Liver (tissue), 9 donors: ENCODE data around the gene CYSRT1. TPM values are rescaled to one million over a fixed set of nuclear protein-coding genes. Genes with fewer than 3 reads are reported as not detected.

ENCODE experiments used
- DNase-seq: peaks from one replicate; pipeline ENCODE4 v3.0.0-alpha.2; 2017; ENCODE audit warnings: low spot score
- H3K27ac ChIP-seq, 2 donors: one replicate each; pipeline ENCODE4 v1.7.0; 2013; ENCODE audit warnings: inconsistent platforms in 2 of 2, low read length in 2 of 2, control low read depth in 1 of 2, low read depth in 1 of 2, mild to moderate bottlenecking in 1 of 2
- H3K27me3 ChIP-seq, 4 donors: one replicate each; pipeline versions ENCODE4 v1.6.1 to v1.7.0; 2013; ENCODE audit warnings: low read length in 3 of 4, inconsistent platforms in 1 of 4, mild to moderate bottlenecking in 1 of 4, moderate library complexity in 1 of 4; ENCODE audit not compliant: control insufficient read depth in 4 of 4, insufficient read depth in 4 of 4
- H3K36me3 ChIP-seq, 4 donors: one replicate each; pipeline versions ENCODE4 v1.6.1 to v1.7.0; 2013; ENCODE audit warnings: low read length in 3 of 4, mild to moderate bottlenecking in 3 of 4, low read depth in 1 of 4, moderate library complexity in 1 of 4; ENCODE audit not compliant: control insufficient read depth in 4 of 4, insufficient read depth in 3 of 4
- H3K4me1 ChIP-seq, 4 donors: one replicate each; pipeline versions ENCODE4 v1.6.1 to v1.7.0; 2013; ENCODE audit warnings: low read length in 3 of 4, mild to moderate bottlenecking in 3 of 4, moderate library complexity in 1 of 4; ENCODE audit not compliant: control insufficient read depth in 4 of 4, insufficient read depth in 4 of 4
- H3K4me3 ChIP-seq, 3 donors: one replicate each; pipeline versions ENCODE4 v1.6.1 to v1.7.0; 2013; ENCODE audit warnings: low read length in 3 of 3, control low read depth in 1 of 3, low read depth in 1 of 3, mild to moderate bottlenecking in 1 of 3
- H3K9ac ChIP-seq, 2 donors: one replicate each; pipeline ENCODE4 v1.7.0; 2013; ENCODE audit warnings: low read length in 2 of 2, mild to moderate bottlenecking in 2 of 2, moderate library complexity in 2 of 2, control low read depth in 1 of 2, low read depth in 1 of 2
- H3K9me3 ChIP-seq, 4 donors: one replicate each; pipeline versions ENCODE4 v1.6.1 to v1.7.0; 2013; ENCODE audit warnings: low read length in 3 of 4; ENCODE audit not compliant: control insufficient read depth in 4 of 4
- CTCF ChIP-seq: fragments of 150-350 bp; IDR thresholded peaks from 2 replicates; pipeline ENCODE4 v1.5.1; 2017; ENCODE audit warnings: improper control_type of control experiment, low read depth, low read length; ENCODE audit not compliant: missing input control
- EGR1 ChIP-seq, 2 donors: IDR thresholded peaks; 2 replicates each; pipeline ENCODE4 v1.6.1; 2016 to 2018; ENCODE audit warnings: antibody characterized with exemption in 2 of 2, low read depth in 2 of 2
- FOXA1 ChIP-seq: IDR thresholded peaks from 2 replicates; pipeline ENCODE4 v1.6.1; 2016; ENCODE audit warnings: antibody characterized with exemption
- FOXA2 ChIP-seq: IDR thresholded peaks from 2 replicates; pipeline ENCODE4 v1.6.1; 2016; ENCODE audit warnings: antibody characterized with exemption
- GABPA ChIP-seq, 2 donors: IDR thresholded peaks in 1 of 2; conservative IDR thresholded peaks in 1 of 2; 2 replicates each; pipeline ENCODE4 v1.6.1; 2016; ENCODE audit warnings: antibody characterized with exemption in 2 of 2, mild to moderate bottlenecking in 1 of 2, moderate library complexity in 1 of 2
- HNF4A ChIP-seq, 2 donors: conservative IDR thresholded peaks; 2 replicates each; pipeline ENCODE4 v1.6.1; 2016; ENCODE audit warnings: antibody characterized with exemption in 2 of 2, mild to moderate bottlenecking in 2 of 2
- HNF4G ChIP-seq: IDR thresholded peaks from 2 replicates; pipeline ENCODE4 v1.6.1; 2016; ENCODE audit warnings: antibody characterized with exemption
- JUND ChIP-seq, 2 donors: IDR thresholded peaks; 2 replicates each; pipeline ENCODE4 v1.6.1; 2016; ENCODE audit warnings: antibody characterized with exemption in 2 of 2
- MAX ChIP-seq: IDR thresholded peaks from 2 replicates; pipeline ENCODE4 v1.6.1; 2016; ENCODE audit warnings: antibody characterized with exemption
- NR2F2 ChIP-seq: IDR thresholded peaks from 2 replicates; pipeline ENCODE4 v1.6.1; 2016; ENCODE audit warnings: antibody characterized with exemption
- RAD21 ChIP-seq, 2 donors: IDR thresholded peaks; 2 replicates each; pipeline ENCODE4 v1.6.1; 2016; ENCODE audit warnings: antibody characterized with exemption in 2 of 2, mild to moderate bottlenecking in 2 of 2
- RXRA ChIP-seq, 2 donors: IDR thresholded peaks; 2 replicates each; pipeline ENCODE4 v1.6.1; 2017 to 2018; ENCODE audit warnings: antibody characterized with exemption in 2 of 2, mild to moderate bottlenecking in 1 of 2
- SP1 ChIP-seq: IDR thresholded peaks from 2 replicates; pipeline ENCODE4 v1.6.1; 2018; ENCODE audit warnings: antibody characterized with exemption, mild to moderate bottlenecking
- TAF1 ChIP-seq: conservative IDR thresholded peaks from 2 replicates; pipeline ENCODE4 v1.6.1; 2016; ENCODE audit warnings: antibody characterized with exemption, mild to moderate bottlenecking
- YY1 ChIP-seq: IDR thresholded peaks from 2 replicates; pipeline ENCODE4 v1.6.1; 2016; ENCODE audit warnings: antibody characterized with exemption, mild to moderate bottlenecking
- WGBS: extraction: QIAGEN DNeasy Blood & Tissue Kit; methylation state at CpG from one replicate; pipeline ENCODE4 v1.1.7; 2013; 5-methylcytosine and 5-hydroxymethylcytosine counted together
- polyA plus RNA-seq, 2 donors: library from polyadenylated mRNA; stranded (reverse) in 1 of 2; unstranded in 1 of 2; fragments of 200-250 nt in 1 of 2; fragments of >200 nt in 1 of 2; fragmentation: Nextera tagmentation in 1 of 2; extraction: Ambion mirVana in 1 of 2; gene quantifications; one replicate each; pipeline versions ENCODE4 v1.2.1 to v1.2.3, GENCODE V29; 2013 to 2015
- total RNA-seq, 2 donors: library from RNA; depleted of rRNA; stranded (reverse); fragments of >200 nt; gene quantifications; one replicate each; pipeline ENCODE4 v1.2.3, GENCODE V29; 2014
- TF ChIP-seq, protein P1 (sequence below): IDR thresholded peaks from 2 replicates; pipeline ENCODE4 v1.6.1; 2016; ENCODE audit warnings: antibody characterized with exemption
- TF ChIP-seq, protein P2 (sequence below): IDR thresholded peaks from 2 replicates; pipeline ENCODE4 v1.6.1; 2016; ENCODE audit warnings: antibody characterized with exemption
- TF ChIP-seq, protein P3 (sequence below): IDR thresholded peaks from 2 replicates; pipeline ENCODE4 v1.6.1; 2016; ENCODE audit warnings: antibody characterized with exemption, mild to moderate bottlenecking
- donor health status: healthy.
- donor health status: healthy.
- donor health status: healthy.
- donor health status: healthy.
- donor health status: healthy.

Gene CYSRT1
- total and polyA plus RNA-seq, 4 donors = 0.14 to 0.50 (median 0.20) TPM

DNA sequence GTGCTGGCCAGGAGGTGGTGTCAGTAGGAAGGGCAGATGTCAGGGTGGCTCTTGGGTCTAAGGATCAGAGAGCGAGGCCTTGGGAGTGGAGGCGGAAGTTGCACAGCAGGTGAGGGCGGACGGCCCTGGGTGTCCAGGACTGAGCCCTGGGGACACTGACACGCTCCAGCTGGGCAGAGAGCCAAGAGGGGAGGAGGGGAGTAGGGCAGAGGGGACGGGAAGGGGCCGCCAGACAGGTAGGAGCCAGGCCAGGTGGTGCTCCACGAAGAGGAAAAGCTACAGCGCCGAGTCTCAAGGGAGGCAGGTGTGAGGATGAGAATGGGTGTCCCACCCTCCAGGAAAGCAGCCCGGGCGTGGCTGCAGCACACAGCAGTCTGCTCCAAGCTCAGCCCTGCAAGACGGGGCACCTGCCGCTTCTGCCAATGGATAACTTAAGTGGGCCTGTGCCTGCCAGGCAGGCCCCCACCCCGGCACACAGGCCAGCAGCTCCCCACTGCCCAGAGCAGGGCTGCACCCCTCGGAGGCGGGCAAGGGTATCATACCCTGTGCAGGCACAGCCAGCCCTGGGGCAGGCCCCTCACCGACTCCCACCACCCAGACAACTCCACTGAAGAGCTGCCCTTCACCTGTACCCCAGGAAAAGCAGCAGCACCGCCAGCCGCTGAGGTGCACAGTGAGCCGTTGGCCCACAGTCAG lies 29.3 kb upstream of the CYSRT1 start:
- Histone ChIP-seq H3K9me3 (no peaks in the 10 kb centered on the region), H3K4me3 (peak overlapping the region in 2 of 3 donors; percentile 11 to 28), H3K27me3 (no peaks in the 10 kb centered on the region), H3K36me3 (peaks cover 0 to 12% (median 3%) of the 10 kb centered on the region in 4 donors), H3K9ac (no peak overlapping the region), H3K4me1 (peaks cover 21 to 67% (median 50%) of the 10 kb centered on the region in 4 donors), H3K27ac (peak overlapping the region in 1 of 2 donors; percentile 41)
- DNase-seq = peak; percentile 56
- 56% methylated on average over 21 of the region's 21 CpGs for WGBS
- TF ChIP-seq, protein P1, sequence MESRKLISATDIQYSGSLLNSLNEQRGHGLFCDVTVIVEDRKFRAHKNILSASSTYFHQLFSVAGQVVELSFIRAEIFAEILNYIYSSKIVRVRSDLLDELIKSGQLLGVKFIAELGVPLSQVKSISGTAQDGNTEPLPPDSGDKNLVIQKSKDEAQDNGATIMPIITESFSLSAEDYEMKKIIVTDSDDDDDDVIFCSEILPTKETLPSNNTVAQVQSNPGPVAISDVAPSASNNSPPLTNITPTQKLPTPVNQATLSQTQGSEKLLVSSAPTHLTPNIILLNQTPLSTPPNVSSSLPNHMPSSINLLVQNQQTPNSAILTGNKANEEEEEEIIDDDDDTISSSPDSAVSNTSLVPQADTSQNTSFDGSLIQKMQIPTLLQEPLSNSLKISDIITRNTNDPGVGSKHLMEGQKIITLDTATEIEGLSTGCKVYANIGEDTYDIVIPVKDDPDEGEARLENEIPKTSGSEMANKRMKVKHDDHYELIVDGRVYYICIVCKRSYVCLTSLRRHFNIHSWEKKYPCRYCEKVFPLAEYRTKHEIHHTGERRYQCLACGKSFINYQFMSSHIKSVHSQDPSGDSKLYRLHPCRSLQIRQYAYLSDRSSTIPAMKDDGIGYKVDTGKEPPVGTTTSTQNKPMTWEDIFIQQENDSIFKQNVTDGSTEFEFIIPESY = no peak
- TF ChIP-seq HNF4G (no peak), RXRA (IDR thresholded peaks at IDR 0.05) (peak in 1 of 2 donors; percentile 53), HNF4A (conservative IDR thresholded peaks at IDR 0.05) (peak in 1 of 2 donors; percentile 59), GABPA (IDR thresholded peaks at IDR 0.05 in 1 of 2, conservative IDR thresholded peaks at IDR 0.05 in 1 of 2) (peak in 1 of 2 donors; percentile 21), EGR1 (IDR thresholded peaks at IDR 0.05; ENCODE audit: low read depth in 2 of 2) (no peak), RAD21 (IDR thresholded peaks at IDR 0.05) (no peak)

GRCh38 chr9:137198051-137198901 lies 26.7 kb upstream of the CYSRT1 start:
- WGBS = 41% methylated on average over 19 of the region's 19 CpGs
- Histone ChIP-seq H3K9me3 (no peaks in the 10 kb centered on the region), H3K36me3 (no peaks in the 10 kb centered on the region), H3K4me3 (peak overlapping the region; percentile 66 to 90 (median 66)), H3K9ac (peak overlapping the region in 1 of 2 donors; percentile 66), H3K27me3 (no peaks in the 10 kb centered on the region), H3K27ac (peak overlapping the region; percentile 81 to 84), H3K4me1 (peaks cover 33 to 84% (median 70%) of the 10 kb centered on the region in 4 donors)
- no peak for TF ChIP-seq HNF4G
- TF ChIP-seq, protein P2, sequence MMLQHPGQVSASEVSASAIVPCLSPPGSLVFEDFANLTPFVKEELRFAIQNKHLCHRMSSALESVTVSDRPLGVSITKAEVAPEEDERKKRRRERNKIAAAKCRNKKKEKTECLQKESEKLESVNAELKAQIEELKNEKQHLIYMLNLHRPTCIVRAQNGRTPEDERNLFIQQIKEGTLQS = no peak
- no peak for TF ChIP-seq CTCF
- peak in 1 of 2 donors; percentile 8 for TF ChIP-seq RAD21 (IDR thresholded peaks at IDR 0.05)
- TF ChIP-seq HNF4A (conservative IDR thresholded peaks at IDR 0.05) = peak; percentile 91 to 95
- TF ChIP-seq, protein P1 = no peak
- peak; percentile 50 for TF ChIP-seq NR2F2
- peak; percentile 63 for TF ChIP-seq YY1
- TF ChIP-seq, protein P3, sequence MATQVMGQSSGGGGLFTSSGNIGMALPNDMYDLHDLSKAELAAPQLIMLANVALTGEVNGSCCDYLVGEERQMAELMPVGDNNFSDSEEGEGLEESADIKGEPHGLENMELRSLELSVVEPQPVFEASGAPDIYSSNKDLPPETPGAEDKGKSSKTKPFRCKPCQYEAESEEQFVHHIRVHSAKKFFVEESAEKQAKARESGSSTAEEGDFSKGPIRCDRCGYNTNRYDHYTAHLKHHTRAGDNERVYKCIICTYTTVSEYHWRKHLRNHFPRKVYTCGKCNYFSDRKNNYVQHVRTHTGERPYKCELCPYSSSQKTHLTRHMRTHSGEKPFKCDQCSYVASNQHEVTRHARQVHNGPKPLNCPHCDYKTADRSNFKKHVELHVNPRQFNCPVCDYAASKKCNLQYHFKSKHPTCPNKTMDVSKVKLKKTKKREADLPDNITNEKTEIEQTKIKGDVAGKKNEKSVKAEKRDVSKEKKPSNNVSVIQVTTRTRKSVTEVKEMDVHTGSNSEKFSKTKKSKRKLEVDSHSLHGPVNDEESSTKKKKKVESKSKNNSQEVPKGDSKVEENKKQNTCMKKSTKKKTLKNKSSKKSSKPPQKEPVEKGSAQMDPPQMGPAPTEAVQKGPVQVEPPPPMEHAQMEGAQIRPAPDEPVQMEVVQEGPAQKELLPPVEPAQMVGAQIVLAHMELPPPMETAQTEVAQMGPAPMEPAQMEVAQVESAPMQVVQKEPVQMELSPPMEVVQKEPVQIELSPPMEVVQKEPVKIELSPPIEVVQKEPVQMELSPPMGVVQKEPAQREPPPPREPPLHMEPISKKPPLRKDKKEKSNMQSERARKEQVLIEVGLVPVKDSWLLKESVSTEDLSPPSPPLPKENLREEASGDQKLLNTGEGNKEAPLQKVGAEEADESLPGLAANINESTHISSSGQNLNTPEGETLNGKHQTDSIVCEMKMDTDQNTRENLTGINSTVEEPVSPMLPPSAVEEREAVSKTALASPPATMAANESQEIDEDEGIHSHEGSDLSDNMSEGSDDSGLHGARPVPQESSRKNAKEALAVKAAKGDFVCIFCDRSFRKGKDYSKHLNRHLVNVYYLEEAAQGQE = peak; percentile 50
- peak; percentile 72 for TF ChIP-seq SP1
- TF ChIP-seq EGR1 (IDR thresholded peaks at IDR 0.05; ENCODE audit: low read depth in 2 of 2) = peak; percentile 21 to 54
- TF ChIP-seq MAX = peak; percentile 94
- no peak for TF ChIP-seq TAF1
- TF ChIP-seq GABPA (IDR thresholded peaks at IDR 0.05 in 1 of 2, conservative IDR thresholded peaks at IDR 0.05 in 1 of 2) = peak in 1 of 2 donors; percentile 67
- TF ChIP-seq JUND (IDR thresholded peaks at IDR 0.05) = peak in 1 of 2 donors; percentile 54
- peak; percentile 78 to 86 for TF ChIP-seq RXRA (IDR thresholded peaks at IDR 0.05)
- peak; percentile 27 for TF ChIP-seq FOXA2
- TF ChIP-seq FOXA1 = no peak
- no peak for DNase-seq
